COR-L47 (cell line): ENCODE data around the gene DYSF.

ENCODE experiments used
- DNase-seq: peaks from one replicate; lab custom pipeline; 2025; lab: John Stamatoyannopoulos, UW

Gene DYSF

DNA sequence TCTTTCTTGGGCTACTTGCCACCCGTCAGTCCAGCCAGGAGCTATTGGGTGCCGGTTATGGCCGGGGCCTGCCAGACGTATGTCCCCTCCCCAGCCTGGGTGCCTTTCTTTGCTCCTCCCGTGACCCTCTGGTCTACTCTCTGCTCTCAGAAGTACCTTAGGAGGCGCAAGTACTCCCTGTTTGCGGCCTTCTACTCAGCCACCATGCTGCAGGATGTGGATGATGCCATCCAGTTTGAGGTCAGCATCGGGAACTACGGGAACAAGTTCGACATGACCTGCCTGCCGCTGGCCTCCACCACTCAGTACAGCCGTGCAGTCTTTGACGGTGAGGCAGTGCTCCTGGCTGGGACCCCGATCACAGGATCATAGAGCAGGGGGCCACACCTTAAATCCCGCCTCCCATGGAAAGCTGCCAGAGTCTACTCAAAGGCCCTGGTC is 99.5 kb downstream of the DYSF start:
- no peak for DNase-seq

GRCh38 chr2:71554028-71554705 is 100.8 kb downstream of the DYSF start:
- DNase-seq, result no peak

GRCh38 chr2:71554706-71555056 is 101.3 kb downstream of the DYSF start:
- DNase-seq, result no peak

DNA sequence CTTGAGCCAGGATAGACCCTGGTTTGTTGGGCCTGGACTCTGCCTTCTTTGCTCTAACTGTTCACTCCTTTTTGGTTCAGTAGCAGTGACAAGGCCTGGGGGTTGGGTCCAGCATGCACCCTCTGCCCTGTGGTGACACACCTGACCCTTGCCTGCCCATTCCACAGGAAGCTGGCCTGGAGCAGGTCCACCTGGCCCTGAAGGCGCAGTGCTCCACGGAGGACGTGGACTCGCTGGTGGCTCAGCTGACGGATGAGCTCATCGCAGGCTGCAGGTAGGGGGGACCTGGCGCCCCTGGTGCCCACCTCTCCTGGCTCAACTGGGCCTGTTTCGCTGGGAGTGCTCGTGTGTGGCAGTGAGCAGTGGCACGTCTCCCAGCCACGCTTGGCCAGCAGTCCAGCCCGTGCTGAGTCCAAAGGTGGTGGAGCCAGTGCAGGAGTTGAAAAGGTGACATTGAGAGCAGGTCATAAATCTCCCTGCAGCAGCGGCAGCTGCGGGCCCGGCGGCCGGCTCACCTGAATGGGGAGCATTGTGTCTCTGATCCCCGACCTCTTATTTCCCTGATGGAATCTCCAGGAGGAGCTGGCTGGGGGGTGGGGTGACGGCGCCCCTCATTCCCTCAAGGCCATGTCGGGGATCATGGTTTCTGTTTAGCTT is 102.6 kb downstream of the DYSF start:
- DNase-seq, result no peak

- no peak for DNase-seq
Measured at GRCh38 chr2:71556692-71557250, 103.4 kb downstream of the DYSF start.

GRCh38 chr2:71557321-71557720 is 104.0 kb downstream of the DYSF start:
- no peak for DNase-seq

- DNase-seq, result no peak
Measured at GRCh38 chr2:71558300-71559051, 105.1 kb downstream of the DYSF start.

- DNase-seq, result no peak
Measured at GRCh38 chr2:71559080-71559827, 105.9 kb downstream of the DYSF start.

- no peak for DNase-seq
Measured at GRCh38 chr2:71559828-71560637, 106.7 kb downstream of the DYSF start.

DNA sequence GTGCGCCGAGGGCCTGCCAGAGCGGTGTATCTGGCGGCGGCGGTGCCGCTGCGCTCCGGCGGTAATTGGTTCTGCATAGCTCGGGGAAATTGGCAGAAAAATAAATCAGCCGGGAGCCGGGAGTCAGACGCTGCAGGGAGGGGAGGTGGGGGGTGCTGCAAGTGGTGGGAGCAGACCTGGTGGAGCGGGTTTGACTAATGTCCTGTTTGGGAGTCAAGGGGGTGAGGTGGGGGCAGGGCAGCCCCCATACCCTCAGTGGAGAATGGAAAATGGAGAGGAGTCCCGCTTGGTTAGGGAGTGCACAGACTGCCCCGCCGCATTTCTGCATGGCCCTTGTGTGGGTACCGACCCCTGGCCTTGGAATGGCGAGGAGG is 107.3 kb downstream of the DYSF start:
- no peak for DNase-seq

DNA sequence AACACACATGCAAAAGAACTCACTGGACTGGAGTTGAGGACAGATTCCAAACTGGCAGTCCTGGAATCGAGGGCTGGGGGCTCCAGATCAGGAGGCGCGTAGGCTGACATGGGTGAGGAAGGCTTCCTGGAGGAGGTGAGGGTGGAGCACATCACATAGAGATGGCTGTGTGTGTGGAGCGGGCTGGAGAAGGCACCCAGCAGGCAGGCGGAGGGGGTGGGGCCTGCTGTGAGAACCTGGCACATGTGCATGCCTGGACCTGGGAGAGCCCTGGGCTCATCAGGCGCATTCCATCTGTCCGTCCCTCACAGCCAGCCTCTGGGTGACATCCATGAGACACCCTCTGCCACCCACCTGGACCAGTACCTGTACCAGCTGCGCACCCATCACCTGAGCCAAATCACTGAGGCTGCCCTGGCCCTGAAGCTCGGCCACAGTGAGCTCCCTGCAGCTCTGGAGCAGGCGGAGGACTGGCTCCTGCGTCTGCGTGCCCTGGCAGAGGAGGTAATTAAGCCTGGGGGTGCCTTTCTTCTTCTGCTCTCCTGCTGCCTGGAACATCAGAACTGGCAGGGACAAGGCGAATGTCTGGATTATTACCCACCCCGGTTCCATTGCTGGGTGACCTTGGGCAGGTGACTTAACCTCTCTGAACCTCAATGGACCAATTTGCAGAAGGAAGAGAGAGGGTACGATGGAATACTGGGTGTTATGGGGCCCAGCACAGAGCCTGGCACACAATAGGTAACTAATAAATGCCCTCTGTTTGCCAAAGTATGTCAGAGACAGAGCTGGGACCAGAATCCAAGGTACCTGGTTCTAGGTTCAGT is 108.3 kb downstream of the DYSF start:
- DNase-seq, result no peak

- no peak for DNase-seq
Measured at GRCh38 chr2:71562518-71562917, 109.2 kb downstream of the DYSF start.

DNA sequence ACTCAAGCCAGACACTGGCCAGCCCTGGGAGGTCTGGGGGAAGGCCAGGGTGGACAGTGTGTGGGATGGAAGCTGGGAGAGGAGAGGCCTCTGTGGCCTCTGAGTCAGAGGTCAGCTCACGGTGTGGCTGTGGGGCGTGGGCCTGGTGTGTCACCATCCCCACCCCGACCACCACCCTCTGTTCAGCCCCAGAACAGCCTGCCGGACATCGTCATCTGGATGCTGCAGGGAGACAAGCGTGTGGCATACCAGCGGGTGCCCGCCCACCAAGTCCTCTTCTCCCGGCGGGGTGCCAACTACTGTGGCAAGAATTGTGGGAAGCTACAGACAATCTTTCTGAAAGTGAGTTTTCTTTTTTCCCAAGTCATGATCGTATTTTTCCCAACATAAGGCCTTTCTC is 110.5 kb downstream of the DYSF start:
- DNase-seq, result no peak

DNA sequence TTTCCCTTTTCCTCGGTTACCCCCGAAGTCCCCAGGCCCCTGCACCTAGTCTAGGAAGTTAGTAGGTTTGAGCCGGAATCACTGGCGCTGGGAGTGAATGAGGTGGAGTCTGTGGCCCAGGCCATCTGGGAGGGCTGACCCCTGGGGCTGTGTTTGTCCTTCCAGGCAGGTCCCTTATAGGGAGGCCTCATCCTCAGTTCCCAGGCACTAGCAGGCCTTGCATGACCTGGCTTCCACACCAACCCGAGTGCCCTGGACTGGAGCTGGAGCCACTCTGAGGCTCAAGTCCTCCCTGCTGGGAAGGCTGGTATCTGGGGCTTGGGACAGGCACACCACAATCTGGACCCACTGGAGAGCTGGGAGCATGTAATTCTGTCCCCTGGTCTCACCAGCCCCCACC is 111.0 kb downstream of the DYSF start:
- no peak for DNase-seq

GRCh38 chr2:71564790-71565189 is 111.4 kb downstream of the DYSF start:
- no peak for DNase-seq

- DNase-seq, result no peak
Measured at GRCh38 chr2:71566372-71566771, 113.0 kb downstream of the DYSF start.

DNA sequence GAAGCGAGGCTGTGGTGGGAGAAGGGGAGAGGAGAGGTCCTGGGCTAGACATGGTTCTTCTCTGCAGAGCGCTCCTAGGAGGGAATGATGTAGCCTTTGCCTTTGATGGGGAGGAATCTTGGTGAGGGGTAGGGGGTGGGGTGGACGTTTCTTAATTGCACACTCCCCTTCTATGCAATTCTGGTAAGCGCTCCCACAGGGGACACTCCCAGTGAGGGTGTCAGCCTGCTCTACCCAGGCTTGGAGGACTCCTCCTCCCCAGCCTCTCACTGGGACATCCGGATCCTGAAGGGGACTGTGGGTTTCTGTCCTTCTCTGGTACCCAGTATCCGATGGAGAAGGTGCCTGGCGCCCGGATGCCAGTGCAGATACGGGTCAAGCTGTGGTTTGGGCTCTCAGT is 114.3 kb downstream of the DYSF start:
- no peak for DNase-seq

GRCh38 chr2:71568103-71568502 is 114.7 kb downstream of the DYSF start:
- no peak for DNase-seq

DNA sequence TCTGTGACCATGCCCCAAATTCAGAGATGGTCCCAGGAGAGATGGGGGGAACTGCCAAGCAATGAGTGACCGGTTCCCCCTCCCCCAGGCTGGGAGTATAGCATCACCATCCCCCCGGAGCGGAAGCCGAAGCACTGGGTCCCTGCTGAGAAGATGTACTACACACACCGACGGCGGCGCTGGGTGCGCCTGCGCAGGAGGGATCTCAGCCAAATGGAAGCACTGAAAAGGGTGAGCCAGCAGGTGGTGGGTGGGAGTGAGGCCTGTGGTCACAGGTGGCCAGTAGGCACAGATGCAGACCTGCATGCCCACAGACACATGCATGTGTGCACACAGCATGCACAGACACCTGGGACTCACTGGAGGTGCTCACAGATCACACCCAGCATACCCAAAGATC is 117.2 kb downstream of the DYSF start:
- DNase-seq, result peak; percentile 7

GRCh38 chr2:71570951-71571460 is 117.6 kb downstream of the DYSF start:
- no peak for DNase-seq
